DMS153 (cell line): ENCODE measurements around the gene CERS1.

ENCODE experiments used
- DNase-seq: peaks from one replicate; lab custom pipeline; 2025; lab: John Stamatoyannopoulos, UW

CERS1 gene

DNA sequence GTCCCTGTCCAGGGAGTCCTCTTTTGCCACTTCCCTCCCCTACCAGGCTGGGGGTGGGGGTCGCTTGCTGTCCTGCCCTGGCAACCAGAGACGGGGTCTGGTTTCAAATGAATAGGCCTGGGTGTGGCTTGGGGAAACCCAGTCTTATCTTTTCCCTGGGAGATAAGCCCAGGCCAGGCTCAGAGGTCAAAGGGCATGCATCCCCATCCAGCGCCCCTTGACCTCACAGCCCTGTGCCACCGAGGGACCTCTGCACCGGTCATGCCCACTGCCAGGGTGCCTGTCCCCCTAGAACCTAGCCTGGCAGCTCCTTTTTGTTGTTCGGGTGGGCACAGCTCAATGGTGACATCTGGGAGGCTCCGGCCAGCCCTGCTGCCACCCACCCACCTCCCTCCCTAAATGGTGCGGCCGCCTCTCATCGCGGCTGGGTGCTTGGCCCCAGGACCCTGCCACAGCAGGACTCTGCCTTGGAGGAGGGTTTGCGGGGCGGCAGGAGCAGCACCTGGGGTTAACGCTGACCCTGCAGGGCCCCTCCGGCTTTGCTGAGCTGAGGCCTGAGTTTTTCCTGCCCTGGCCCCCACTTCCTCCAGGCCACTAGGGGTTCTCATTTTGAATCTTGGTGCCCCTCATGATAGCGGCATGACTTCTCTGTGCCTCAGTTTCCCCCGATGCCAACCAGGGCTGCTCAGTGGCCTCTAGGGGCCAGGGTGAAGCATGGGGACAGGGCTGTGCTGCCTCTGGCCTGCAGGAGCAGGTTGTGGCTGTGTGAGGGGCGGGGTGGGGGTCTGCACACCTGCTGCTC lies 2.9 kb upstream of the CERS1 start:
- DNase-seq, result no peak

DNA sequence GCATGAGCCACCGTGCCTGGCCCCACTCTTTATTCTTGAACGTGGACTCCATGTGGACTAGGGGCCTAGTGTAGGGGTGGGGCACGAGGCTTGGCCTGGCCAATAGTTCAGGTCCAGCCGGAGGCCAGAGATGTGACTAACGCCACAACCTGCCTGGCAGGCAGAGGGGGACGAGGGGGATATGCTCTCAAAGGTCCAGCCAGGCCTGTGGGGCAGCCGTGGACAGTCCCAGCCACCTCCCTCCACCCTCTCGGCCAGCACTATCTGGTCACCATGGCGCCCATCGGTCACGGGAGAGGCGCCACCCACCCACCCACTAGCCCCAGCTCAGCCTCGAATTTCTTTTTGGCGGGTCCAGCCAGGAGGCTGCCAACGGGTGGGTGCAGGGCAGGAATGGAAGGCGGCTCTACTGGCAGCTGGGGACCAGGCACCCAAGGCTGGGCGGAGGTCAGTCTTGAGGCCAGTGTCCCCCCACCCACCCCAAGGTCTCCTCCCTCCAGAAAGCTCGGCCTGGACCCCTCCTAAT lies 2.2 kb upstream of the CERS1 start:
- DNase-seq, result no peak

DNA sequence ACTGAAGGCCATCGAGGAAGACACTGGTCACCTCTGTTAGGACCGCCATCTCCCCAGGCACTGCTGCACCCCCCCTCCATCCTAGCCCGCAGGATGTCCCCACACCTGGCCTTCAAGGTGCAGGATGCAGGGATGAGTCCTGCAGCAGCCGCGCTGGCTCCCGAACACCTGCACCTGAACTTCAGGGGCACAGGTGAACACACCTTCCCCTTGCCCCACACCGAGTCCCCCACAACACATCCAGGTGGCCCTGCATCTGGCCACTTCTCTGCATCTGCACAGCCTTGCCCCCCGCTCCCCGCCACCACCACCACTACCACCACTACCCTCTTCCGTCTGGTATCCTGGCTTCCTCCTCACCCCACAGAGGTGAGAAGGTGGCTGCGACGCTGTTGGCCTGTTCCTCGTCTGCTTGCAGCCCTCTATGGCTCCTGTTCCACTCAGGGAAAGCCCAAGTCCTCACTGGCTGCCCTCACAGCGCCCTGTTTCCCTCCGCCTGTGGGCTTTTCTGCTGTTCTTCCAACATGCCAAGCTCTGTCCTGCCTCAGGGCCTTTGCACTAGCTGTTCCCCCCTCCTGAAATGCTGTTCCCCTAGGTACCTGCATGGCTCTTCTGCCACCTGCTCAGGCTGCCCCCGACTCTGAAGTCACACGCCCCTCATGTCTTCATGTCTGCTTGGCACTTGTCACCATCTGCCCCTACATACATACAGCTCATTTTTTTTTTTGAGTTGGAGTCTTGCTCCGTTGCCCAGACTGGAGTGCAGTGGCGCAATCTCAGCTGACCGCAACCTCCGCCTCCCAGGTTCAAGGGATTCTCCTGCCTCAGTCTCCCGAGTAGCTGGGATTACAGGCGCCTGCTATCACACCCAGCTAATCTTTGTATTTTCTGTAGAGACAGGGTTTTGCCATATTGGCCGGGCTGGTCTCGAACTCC lies 1.4 kb upstream of the CERS1 start:
- no peak for DNase-seq

DNA sequence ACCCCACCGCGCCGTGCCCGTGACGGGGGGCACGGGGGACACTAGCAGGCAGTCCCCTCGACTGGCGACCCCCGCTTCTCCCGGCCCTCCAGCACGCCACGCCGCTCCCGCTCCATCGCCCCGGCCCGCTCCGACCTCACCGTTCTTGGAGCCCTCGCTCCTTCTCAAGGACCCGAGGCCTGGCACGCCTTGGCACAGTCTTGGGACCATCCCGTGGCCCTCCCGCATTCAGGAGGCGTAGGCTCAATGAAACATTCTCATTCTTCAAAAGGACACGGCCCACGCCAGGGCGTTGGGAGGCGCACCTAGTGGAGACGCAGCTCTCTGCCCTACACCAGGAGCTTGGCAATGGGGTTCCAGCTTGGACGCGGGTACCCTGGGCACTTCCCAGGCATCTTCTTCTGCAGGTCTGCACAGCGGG lies 473 bp upstream of the CERS1 start:
- no peak for DNase-seq

DNA sequence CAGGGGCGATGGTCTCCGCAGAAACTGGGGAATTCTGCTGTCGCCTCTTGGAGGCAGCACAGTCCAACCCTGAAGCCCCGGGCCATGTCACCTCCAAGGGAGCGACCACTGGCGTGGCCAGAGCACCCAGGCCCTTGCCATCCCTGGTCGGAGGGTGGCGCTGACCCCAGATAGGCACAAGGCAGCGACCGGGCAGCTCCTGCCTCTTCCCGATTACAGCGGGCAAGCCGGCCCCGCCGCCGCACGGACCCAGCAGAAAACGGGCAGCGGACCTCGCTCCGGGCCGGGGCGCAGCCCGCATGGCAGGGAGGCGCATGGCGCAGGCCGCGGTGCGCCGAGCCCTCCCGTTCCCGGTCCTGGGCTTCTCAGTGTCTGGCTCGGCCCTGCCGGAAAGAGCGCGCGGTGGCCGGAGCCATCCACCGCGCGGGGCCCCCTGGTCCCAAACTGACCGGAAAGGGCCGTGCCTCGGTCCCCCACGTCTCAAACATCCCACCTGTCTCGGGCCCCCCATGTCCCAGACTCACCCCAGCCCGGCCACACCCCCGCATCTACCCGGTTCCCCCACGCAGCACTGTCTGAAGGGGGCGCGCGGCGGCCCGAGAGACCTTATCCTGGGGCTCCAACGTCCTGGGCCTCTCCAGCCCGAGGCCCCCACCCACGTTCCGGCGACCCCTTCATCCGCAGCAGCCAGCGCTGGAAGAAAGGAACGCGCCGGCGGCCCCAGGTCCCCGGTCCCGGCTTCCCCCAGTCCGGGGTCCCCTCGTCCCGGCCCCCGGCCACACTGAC lies 727 bp downstream of the CERS1 start:
- no peak for DNase-seq

DNA sequence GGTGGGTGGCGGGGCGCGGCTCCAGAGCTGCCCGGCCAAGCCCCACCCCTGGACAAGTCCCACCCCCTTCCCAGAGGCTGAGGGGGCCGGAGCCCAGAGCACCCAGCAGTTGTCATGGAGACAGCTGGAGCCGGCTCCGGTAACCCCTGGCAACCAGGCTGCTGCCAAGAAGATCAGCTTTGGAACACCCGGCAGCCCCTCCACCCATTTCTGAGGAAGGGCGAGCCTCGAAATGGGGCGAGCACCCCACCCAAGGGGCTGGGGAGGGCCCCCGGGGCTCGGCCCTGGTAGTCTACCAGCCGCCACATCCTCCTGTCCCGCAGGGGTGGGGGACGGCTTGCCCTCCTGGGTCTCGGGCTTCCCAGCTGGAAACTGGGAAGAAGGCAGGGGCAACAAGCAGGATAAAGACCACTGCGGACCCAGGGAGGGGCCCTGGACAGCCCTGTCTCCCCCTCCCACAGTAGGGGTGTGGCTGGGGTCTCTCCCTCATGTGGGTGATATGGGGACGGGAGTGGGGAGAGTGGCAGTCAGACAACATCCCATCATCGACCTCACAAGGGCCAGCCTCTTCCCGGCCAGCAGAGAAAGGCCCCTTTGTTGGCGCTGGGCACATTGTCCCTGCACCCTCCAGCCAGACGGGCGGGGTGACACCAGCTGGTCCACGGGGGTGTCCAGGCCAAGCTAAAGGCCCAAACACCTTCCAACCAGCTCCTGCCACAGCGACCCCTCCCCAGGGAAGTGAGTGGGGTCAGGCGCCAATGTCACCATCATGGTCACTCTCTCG lies 1.5 kb downstream of the CERS1 start:
- no peak for DNase-seq

DNA sequence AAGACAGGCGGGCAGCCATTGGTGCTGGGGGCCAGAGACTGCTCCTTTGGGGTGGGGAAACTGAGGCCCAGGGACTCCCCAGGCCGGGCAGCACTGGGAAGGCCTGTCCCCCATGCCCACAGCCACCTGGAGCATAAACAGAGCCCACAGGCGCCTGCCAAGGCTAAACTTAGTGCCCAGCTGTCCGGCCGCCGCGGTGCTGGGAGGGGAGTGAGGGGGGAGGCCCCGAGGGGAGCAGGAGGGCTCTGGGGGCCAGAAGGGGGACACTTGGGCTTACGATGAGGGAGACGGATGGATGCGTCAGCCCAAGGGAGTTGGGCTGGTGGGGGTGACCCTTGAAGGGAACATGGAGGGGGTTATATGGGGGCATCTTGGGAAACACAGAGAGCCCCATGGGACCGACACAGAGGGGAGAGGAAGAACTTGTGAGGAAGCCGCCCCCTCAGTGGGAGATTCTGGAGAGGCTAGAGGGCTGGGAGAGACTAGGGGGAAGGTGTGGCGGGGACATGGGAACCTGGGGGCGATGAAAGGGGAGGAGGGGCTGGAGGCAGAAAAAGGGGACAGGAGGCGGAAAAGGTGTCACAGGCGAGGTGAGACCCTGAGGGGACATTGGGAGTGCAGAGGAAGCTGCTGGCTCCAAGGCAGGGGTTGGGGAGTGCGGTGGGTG lies 2.2 kb downstream of the CERS1 start:
- DNase-seq, result no peak

DNA sequence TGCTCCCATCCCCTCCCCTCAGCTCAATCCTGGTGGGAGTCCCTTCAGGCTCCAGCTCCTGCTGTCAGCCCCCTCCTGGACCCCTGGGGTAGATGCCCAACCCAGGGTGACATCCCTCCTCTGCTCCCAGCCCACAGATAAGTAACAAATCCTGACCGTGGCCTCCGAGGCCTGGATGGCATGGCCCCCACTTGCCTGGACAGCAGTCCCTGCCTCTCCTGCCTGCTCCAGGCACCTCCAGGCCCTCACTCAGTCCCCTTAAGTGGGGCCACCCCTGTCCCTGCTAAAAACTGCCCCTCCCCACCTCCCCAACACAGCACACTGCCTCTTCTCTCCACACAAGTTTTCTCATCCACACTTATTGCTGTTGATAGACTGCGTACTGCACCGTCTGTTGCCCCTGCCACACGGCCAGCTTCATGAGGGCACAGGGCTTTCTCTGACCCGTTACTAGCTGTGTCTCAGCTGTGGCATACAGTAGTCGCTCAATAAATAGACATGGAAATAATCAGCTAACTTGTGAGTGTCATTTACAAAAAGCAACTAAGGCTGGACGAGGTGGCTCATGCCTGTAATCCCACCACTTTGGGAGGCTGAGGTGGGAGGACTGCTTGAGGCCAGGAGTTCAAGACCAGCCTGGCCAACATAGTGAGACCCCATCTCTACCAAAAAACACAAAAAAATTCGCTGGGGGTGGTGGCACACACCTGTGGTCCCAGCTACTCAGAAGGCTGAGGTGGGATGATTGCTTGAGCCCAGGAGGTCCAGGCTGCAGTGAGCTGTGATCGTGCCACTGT lies 5.8 kb downstream of the CERS1 start:
- no peak for DNase-seq

DNA sequence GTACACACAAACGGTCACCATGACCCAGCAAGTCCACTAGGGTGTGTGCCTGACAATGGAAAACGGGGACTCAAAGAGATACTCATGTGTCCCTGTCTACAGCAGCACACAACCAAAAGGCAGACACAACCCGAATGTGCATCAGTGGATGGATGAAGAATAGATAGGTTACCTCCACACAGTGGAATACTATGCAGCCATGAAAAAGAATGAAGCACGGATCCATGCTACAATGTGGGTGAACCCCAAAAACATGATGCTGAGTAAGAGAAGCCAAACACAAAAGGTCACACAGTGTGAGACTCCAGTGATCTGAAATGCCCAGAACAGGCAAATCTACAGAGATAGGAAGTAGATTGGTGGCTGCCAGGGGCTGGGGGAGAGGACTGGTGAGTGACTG lies 9.0 kb downstream of the CERS1 start:
- no peak for DNase-seq

DNA sequence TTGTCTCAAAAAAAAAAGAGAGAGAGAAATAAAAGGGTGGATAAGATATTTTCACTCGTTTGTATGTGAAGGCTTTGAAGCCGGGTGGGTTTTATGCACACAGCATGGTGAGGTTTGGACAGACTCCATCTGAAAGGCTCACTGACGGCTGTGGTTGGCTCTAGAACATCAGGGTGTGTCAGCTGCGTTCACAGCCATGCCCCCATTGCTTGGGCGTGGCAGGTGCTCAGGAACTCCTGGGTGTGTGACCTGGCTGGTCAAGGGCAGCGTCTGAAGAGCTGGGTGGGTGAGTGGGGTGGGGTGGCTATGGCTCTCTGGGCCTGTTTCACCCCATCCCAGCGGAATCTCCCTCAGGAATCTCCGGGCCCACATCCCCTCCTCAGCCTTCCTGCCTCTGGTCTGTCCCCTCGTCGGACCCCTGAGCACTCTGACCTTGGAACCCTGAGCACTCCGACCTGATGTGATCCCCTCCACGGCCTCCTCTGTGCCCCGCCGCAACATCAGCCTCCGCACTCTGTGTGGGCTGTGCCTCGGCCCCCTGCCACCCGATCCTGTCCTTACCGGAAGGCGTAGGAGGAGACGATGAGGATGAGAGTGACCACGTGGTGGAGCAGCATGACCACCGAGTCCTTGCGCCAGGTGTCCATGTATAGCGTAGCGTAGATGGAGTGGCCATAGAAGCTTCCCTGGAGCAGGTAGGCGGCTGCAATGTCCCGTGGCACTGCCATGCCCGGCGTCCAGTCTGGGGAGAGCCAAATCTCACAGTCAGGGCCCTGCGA lies 12.2 kb downstream of the CERS1 start:
- peak; percentile 13 for DNase-seq

DNA sequence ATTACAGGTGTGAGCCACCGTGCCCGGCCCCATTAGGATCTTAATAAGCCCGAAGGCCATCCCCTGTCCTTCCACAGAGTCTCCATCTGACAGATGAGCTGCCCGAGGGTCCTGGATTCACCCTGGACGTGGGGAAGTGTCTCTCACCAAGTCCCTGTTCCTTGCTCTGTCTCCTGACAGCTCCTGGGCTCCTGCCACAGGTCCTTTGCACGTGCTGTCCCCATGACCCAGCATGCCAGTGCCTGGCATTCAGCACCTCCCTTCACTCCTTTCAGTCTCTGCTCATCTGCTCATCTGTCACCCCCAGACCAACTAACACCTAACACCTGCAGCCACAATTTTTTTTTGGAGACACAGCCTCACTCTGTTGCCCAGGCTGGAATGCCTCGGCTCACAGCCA lies 14.5 kb downstream of the CERS1 start:
- DNase-seq, result no peak

DNA sequence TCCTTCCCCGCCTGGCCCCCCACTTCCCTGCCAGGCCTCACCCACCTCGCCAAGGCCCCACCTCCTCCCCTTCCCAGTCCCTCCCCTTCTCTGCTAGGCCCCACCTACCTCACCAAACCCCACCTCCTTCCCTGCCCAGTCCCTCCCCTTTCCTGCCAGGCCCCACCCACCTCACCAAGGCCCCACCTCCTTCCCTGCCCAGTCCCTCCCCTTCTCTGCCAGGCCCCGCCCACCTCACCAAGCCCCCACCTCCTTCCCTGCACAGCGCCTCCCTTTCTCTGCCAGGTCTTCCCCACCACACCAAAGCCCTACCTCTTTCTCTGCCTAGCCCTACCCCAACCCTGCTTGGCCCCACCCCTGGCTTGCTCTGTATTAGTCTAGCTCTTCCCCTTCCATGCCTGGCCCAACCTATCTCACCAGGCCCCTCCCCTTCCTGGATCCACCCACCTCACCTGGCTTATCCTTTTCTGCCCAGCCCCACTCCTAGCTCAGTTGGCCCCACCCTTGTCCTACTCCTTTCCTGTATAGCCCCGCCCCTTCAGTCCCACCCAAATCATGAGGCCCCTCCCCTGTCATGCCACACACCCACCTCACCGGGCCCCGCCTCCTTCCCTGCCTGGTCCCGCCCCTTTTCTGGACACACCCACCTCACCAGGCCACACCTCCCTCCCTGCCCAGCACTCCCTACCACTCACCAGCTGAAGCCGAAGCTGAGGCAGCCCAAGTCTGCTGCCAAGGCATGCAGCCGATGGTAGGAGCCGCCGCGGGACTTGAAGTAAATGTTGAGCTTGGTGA lies 16.2 kb downstream of the CERS1 start:
- peak; percentile 70 for DNase-seq

DNA sequence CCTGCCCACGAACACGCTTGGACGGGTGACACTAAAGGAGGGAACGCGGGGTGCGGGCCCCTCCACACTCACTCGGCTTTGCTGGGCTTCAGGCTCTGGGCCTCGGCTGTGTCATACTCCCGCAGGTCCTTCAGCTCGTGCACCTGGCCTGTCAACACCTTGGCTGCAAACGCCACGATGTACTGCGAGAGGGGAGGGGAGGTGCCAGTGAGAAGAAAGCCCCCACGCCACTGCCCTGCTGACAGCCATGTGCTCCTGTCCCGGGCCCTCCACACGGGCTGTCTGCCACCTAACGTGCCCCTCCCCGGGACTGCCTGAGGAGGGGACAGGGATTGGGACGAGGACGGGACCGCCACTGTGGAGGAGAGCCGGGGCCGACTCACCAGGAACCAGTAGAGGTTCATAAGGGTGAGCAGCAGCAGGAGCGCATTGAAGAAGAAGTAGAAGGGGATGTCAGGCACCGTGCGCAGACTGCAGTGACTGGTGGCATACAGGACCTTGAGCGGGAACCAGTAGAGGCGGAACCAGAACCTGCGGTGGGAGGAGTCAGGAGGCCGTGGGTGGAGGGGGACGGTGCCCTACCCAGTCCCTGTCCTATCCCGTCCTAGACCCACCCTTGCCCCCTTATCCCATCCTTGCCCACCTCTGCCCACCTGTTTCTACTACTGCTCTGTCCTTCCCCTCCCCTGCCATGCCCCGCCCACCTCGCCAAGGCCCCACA lies 16.9 kb downstream of the CERS1 start:
- DNase-seq, result peak; percentile 39

DNA sequence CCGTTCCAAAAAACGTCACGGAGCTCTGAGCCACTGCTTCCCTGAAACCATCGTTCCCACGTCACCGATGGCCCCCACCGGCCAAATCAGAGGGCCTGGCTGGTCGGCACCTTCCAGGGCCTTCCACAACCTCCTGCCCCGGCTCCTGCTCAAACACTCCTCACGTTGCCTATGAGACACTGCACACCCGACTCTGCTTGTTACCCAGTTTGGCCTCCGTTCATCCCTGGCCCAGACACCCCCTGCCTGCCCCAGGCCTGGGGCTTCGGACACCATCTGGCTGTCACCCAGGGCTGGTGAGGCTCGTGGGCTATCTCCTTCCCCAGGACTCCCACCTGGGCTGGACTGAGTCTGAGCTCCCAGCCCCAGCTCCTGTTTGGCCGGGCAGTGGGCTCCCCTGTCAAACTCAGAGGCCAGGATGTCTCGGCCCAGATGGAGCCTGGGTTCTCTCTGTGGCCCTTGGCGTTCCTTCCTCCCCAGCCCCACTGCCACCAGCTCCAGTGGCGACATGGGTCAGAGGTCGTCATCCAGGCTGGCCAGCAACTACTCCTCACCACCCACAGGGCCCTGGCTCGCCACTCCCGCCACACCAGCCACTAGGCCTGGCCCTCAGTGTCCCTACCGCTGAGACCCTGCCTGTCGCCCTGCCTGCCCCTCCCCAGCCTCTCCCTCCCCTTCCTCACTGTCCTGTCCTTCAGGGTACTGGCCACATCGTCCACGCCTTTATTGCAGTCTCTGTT lies 17.7 kb downstream of the CERS1 start:
- DNase-seq, result no peak

DNA sequence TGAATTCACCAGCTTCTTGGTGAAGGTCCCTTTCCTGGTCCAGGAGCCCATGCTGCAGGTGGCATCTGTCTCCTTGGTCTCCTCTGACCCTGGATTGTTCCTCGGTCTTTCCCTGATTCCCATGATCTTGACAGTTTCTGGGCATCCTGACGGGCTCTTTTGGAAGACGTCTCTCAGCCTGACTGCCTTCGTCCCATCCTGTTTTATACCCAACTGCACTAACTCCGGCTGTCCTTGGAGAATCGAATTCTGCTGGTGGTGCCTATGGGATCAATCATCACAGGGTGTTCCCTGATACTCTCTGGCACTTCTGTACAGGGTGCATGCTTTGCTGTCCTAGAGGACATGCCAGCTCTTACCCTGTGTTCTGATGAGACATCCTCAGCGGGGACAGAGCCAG lies 19.1 kb downstream of the CERS1 start:
- DNase-seq, result no peak

DNA sequence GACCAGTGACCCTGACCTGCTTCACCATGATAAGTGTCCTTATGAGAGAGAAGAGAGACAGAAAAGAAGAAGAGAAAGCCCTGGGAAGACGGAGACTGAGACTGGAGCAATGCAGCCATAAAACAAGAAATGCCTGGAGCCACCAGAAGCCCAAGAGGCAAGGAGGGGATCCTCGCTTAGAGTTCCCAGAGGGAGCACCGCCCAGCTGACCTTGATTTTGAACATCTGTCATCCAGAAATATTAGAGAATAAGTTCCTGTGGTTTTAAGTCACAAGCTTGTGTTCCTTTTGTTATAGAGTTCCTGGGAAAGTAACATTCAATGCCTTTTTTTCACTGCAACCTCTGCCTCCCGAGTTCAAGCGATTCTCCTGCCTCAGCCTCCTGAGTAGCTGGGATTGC lies 20.2 kb downstream of the CERS1 start:
- DNase-seq, result no peak

DNA sequence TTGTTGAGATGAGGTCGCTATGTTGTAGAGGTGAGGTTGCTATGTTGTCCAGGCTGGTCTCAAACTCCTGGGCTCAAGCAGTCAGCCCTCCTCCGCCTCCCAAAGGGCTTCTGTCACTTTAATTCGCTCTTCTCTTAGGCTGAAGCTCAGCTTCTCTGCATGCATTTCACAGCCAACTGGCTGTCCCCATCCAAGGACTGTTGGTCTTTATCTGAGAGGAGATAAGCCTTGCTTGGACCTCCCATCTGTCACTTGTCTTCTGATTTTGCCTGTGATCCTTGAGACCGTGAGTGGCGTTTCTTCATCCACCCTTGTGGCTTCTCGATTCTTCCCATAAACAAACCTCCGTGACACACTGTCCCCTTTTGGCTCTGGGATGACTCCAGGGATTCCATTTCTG lies 24.4 kb downstream of the CERS1 start:
- DNase-seq, result no peak
